ENCODE results near the gene ANGPTL4. TPM values are rescaled to one million over a fixed set of nuclear protein-coding genes. Genes with fewer than 3 reads are reported as not detected.
A peak's percentile ranks its signal among the peaks of the same experiment; 100 is the strongest.

The ANGPTL4 gene
- total and polyA plus RNA-seq, 2 of the 13 experiments (the other 11 are each of a cell fraction or from before 2014, with no cell fraction given): 0.80 to 21.7 TPM

DNA sequence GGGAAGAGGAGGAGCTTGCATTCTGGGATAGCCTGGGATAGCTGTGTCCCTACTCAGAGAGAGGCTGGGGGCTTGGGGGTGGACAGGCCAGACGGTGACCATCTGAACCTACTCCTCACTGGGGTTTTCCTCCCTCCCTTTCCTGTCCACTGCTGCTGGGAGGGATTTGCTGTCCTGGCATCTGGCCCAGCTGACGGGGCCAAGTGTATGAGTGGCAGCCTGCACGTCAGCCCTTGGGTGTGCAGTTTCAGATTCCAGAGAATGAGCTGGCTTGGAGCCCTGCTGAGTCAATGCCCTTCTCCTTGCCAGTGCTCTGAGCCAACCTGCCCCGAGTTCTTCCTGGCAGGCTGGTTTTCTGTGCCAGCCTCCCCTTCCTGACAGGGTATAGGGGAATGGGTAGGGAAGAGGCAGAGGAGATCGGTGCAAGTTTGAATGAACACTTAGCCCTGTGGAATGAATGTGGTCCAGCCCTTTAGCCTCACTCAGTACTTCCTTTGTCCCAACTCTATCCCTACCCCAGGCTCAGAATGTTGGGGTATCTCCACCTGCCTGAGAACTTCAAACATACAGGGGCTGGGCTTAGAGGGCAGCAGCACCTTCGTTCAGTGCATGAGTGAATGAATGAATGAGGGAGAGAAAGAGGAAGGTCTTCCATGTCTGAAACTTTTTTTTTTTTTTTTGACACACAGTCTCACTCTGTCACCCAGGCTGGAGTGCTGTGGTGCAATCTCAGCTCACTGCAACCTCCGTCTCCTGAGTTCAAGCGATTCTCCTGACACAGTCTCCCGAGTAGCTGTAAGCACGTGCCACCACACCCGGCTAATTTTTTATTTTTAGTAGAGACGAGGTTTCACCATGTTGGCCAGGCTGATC is 1.8 kb upstream of the ANGPTL4 start (continued):
- peak; percentile 71 for TF ChIP-seq HDAC1 (CRISPR knock-in tag; IDR thresholded peaks at IDR 0.05)
- no peak for TF ChIP-seq TOPORS (CRISPR knock-in tag; IDR thresholded peaks at IDR 0.05)
- no peak for TF ChIP-seq ZNF510 (CRISPR knock-in tag; IDR thresholded peaks at IDR 0.05; ENCODE audit: low read depth)
- TF ChIP-seq, protein P1, sequence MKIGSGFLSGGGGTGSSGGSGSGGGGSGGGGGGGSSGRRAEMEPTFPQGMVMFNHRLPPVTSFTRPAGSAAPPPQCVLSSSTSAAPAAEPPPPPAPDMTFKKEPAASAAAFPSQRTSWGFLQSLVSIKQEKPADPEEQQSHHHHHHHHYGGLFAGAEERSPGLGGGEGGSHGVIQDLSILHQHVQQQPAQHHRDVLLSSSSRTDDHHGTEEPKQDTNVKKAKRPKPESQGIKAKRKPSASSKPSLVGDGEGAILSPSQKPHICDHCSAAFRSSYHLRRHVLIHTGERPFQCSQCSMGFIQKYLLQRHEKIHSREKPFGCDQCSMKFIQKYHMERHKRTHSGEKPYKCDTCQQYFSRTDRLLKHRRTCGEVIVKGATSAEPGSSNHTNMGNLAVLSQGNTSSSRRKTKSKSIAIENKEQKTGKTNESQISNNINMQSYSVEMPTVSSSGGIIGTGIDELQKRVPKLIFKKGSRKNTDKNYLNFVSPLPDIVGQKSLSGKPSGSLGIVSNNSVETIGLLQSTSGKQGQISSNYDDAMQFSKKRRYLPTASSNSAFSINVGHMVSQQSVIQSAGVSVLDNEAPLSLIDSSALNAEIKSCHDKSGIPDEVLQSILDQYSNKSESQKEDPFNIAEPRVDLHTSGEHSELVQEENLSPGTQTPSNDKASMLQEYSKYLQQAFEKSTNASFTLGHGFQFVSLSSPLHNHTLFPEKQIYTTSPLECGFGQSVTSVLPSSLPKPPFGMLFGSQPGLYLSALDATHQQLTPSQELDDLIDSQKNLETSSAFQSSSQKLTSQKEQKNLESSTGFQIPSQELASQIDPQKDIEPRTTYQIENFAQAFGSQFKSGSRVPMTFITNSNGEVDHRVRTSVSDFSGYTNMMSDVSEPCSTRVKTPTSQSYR (CRISPR knock-in tag; IDR thresholded peaks at IDR 0.05; ENCODE audit: borderline replicate concordance): no peak
- no peak for TF ChIP-seq ZNF746 (CRISPR knock-in tag; IDR thresholded peaks at IDR 0.05)
- no peak for TF ChIP-seq ZNF567 (CRISPR knock-in tag; IDR thresholded peaks at IDR 0.05; ENCODE audit: borderline replicate concordance)
- no peak for TF ChIP-seq HHEX (CRISPR knock-in tag; IDR thresholded peaks at IDR 0.05)
- TF ChIP-seq ZNF563 (CRISPR knock-in tag; IDR thresholded peaks at IDR 0.05): no peak
- TF ChIP-seq NRL (CRISPR knock-in tag; IDR thresholded peaks at IDR 0.05; ENCODE audit: borderline replicate concordance): no peak
- TF ChIP-seq, protein P2, sequence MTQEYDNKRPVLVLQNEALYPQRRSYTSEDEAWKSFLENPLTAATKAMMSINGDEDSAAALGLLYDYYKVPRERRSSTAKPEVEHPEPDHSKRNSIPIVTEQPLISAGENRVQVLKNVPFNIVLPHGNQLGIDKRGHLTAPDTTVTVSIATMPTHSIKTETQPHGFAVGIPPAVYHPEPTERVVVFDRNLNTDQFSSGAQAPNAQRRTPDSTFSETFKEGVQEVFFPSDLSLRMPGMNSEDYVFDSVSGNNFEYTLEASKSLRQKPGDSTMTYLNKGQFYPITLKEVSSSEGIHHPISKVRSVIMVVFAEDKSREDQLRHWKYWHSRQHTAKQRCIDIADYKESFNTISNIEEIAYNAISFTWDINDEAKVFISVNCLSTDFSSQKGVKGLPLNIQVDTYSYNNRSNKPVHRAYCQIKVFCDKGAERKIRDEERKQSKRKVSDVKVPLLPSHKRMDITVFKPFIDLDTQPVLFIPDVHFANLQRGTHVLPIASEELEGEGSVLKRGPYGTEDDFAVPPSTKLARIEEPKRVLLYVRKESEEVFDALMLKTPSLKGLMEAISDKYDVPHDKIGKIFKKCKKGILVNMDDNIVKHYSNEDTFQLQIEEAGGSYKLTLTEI (CRISPR knock-in tag; conservative IDR thresholded peaks at IDR 0.05): no peak
- no peak for TF ChIP-seq DMAP1 (CRISPR knock-in tag; IDR thresholded peaks at IDR 0.05)
- TF ChIP-seq, protein P3, sequence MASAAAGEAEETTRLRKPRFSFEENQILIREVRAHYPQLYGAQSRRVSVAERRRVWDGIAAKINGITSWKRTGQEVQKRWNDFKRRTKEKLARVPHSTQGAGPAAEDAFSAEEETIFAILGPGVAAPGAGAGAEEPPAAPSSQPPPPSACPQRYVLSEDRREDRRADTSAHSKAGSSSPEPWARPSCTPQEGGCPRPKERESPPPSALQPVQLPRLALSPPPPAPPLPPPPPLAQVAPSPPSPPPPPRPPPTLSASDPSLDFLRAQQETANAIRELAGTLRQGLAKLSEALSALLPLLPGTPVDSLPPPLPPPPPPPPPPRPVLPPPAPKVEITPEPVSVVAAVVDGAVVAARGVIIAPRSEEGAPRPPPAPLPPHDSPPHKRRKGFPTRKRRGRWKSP (CRISPR knock-in tag; IDR thresholded peaks at IDR 0.05): no peak; the same call in 1 of the 2 replicates
- no peak for TF ChIP-seq XBP1 (CRISPR knock-in tag; IDR thresholded peaks at IDR 0.05)
- TF ChIP-seq ZNF230 (CRISPR knock-in tag; IDR thresholded peaks at IDR 0.05): no peak
- TF ChIP-seq, protein P4, sequence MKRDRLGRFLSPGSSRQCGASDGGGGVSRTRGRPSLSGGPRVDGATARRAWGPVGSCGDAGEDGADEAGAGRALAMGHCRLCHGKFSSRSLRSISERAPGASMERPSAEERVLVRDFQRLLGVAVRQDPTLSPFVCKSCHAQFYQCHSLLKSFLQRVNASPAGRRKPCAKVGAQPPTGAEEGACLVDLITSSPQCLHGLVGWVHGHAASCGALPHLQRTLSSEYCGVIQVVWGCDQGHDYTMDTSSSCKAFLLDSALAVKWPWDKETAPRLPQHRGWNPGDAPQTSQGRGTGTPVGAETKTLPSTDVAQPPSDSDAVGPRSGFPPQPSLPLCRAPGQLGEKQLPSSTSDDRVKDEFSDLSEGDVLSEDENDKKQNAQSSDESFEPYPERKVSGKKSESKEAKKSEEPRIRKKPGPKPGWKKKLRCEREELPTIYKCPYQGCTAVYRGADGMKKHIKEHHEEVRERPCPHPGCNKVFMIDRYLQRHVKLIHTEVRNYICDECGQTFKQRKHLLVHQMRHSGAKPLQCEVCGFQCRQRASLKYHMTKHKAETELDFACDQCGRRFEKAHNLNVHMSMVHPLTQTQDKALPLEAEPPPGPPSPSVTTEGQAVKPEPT (CRISPR knock-in tag; IDR thresholded peaks at IDR 0.05; ENCODE audit: low read depth): no peak
- TF ChIP-seq, protein P5, sequence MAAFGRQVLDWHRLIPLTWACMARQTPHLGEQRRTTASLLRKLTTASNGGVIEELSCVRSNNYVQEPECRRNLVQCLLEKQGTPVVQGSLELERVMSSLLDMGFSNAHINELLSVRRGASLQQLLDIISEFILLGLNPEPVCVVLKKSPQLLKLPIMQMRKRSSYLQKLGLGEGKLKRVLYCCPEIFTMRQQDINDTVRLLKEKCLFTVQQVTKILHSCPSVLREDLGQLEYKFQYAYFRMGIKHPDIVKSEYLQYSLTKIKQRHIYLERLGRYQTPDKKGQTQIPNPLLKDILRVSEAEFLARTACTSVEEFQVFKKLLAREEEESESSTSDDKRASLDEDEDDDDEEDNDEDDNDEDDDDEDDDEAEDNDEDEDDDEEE (CRISPR knock-in tag; IDR thresholded peaks at IDR 0.05): no peak
- 0 out of 2 replicates have a peak, but pooled peaks have one; percentile 21 for TF ChIP-seq ZMYM4 (CRISPR knock-in tag; IDR thresholded peaks at IDR 0.05)
- TF ChIP-seq, protein P6, sequence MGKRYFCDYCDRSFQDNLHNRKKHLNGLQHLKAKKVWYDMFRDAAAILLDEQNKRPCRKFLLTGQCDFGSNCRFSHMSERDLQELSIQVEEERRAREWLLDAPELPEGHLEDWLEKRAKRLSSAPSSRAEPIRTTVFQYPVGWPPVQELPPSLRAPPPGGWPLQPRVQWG (CRISPR knock-in tag; IDR thresholded peaks at IDR 0.05; ENCODE audit: borderline replicate concordance, low read depth): no peak
- TF ChIP-seq NFIC (IDR thresholded peaks at IDR 0.05; ENCODE audit: low read length): peak; percentile 35; the same call in 1 of the 2 replicates
- TF ChIP-seq ZNF3 (CRISPR knock-in tag; IDR thresholded peaks at IDR 0.05): no peak
- TF ChIP-seq ATF1 (CRISPR knock-in tag; IDR thresholded peaks at IDR 0.05): no peak
